ENCODE results near the gene SRPK2.

Gene SRPK2

DNA sequence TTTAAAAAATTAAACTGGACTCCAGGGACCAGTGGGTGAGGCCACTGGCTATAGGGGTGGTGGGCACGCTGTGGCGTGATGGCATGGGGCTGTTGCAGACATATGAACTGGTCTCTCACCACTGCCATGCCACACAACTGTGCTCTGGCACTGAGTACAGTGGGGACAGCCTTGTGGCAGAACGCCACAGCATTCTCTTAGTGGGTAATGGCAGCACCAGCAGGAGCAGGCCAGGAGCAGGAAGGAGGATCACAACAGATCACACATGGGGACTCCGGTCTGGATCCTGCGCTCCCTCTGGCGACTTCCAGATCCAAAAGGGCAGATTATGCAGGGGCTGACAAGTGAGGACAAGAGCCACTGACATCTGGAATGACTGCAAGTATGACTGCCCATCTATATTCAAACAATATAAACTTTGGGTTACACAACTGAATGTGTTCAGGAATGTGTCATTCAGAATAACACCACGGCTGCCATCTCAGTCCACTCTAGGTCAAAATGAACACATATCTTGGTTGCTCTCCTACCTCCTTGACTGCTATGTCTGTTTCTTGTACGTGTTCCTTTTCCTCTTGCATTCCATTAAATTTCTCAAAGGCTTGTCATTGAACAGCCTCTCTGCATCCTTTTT lies 198.7 kb downstream of the SRPK2 start:
- DNase-seq (ENCODE audit: insufficient read length, low spot score) = no peak
- TF ChIP-seq TAF1 (IDR thresholded peaks at IDR 0.05; ENCODE audit: low read depth, low read length) (no peak), SPI1 (IDR thresholded peaks at IDR 0.05; ENCODE audit: low read depth, low read length) (no peak), POLR2AphosphoS5 (IDR thresholded peaks at IDR 0.05; ENCODE audit: low read depth, low read length) (no peak), PAX5 (IDR thresholded peaks at IDR 0.05; ENCODE audit: insufficient read depth, low read length, severe bottlenecking) (no peak), POLR2A (IDR thresholded peaks at IDR 0.05; ENCODE audit: low read depth, low read length) (no peak), POU2F2 (IDR thresholded peaks at IDR 0.05; ENCODE audit: low read depth, low read length) (no peak)
- no peak for FAIRE-seq

DNA sequence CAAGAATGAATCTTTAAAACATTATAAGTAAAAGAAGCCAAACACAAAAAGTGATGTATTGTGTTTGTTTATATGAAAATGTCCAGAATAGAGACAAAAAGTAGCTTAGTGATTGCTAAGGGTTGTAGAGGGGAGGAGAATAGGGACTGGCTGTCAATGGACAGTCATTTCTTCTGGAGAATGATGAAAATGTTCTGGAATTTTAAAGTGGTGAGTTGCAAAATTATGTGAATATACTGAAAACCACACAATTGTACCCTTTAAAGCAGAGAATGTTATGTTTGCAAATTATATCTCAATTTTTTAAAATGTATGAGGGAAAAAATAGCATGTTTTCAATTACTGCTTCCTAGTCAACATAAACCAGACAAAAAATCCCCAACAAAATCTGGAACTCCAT lies 200.5 kb downstream of the SRPK2 start:
- FAIRE-seq (no peak), DNase-seq (ENCODE audit: insufficient read length, low spot score) (no peak)
- TF ChIP-seq PAX5 (IDR thresholded peaks at IDR 0.05; ENCODE audit: insufficient read depth, low read length, severe bottlenecking) (no peak), POLR2A (IDR thresholded peaks at IDR 0.05; ENCODE audit: low read depth, low read length) (no peak), POLR2AphosphoS5 (IDR thresholded peaks at IDR 0.05; ENCODE audit: low read depth, low read length) (no peak), TAF1 (IDR thresholded peaks at IDR 0.05; ENCODE audit: low read depth, low read length) (no peak), SPI1 (IDR thresholded peaks at IDR 0.05; ENCODE audit: low read depth, low read length) (no peak), POU2F2 (IDR thresholded peaks at IDR 0.05; ENCODE audit: low read depth, low read length) (no peak)

DNA sequence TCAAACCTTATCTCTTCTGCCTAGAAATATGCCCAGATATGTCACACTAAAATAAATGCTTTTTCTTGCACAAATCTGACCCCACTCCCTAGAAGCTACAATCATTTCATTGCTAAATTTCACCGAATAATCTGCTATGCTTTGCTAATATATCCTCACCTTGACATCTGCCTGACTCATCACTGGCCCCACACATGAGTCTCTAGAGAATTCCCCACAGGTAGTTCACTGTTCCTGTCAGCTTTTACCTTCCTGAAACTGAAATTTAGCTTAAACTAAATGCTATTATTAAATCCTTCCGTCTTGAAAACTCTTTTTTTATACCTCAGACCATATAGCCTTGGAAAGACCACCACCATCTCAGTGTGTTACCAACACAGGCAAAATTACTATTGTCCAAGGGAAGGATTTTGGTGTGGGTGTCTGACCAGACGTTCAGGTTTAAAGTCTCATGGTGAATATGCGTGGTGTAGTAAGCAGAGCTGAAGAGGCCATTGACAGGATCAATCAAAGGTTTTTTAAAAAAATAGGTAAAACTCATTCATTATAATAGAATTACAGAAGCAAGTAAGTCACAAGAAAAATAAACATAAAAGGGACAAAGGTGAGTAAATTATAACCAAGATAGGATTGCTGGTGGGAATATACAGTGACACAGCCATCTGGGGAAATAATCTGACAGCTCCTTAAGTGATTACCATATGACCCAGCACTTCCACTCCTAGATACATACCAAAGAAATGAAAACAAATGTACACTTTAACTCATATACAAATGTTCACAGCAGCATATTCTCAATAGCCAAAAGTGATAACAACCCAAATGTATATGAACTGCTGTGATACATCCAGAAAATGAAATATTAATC lies 201.2 kb downstream of the SRPK2 start:
- 0 out of 2 replicates have a peak, but pooled peaks have one; percentile 4 for TF ChIP-seq SPI1 (IDR thresholded peaks at IDR 0.05; ENCODE audit: low read depth, low read length)
- TF ChIP-seq POU2F2 (IDR thresholded peaks at IDR 0.05; ENCODE audit: low read depth, low read length) = no peak
- DNase-seq (ENCODE audit: insufficient read length, low spot score) (peak; percentile 9), FAIRE-seq (peak; percentile 77)

DNA sequence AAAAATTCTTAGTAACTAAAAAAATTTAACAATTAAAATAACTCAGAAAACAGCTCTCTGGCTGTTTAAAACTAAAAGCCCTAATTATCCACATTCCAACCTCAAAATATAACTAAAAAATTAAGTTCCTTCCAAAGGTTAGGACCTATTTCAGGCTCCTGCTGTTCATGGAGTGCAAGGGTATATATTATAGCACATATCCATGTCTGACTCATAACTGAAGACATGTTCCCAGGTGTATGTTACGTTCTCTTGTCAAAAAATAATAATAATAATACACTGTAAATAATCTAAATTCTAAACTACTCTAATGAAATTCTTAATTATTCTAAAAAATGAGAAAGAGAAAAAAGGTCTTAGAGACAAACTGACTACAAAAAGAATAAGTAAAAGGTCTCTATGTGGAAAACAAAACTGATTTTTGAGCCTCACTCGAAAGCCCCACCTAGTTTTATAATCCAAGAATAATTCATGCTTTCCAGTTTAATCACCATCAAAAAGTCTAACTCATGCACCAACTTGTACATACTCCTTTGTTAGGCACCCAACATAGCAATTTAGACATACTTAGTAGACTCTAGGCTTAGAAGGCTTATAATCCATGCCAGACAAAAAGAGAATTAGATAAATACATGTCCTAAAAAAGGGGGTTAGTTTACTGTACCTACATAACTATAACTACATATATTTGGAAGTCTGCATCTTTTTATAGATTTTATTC lies 203.3 kb downstream of the SRPK2 start:
- no peak for DNase-seq (ENCODE audit: insufficient read length, low spot score)
- no peak for FAIRE-seq
- TF ChIP-seq PAX5 (IDR thresholded peaks at IDR 0.05; ENCODE audit: insufficient read depth, low read length, severe bottlenecking) (no peak), TAF1 (IDR thresholded peaks at IDR 0.05; ENCODE audit: low read depth, low read length) (no peak), SPI1 (IDR thresholded peaks at IDR 0.05; ENCODE audit: low read depth, low read length) (no peak), POU2F2 (IDR thresholded peaks at IDR 0.05; ENCODE audit: low read depth, low read length) (no peak), POLR2AphosphoS5 (IDR thresholded peaks at IDR 0.05; ENCODE audit: low read depth, low read length) (no peak), POLR2A (IDR thresholded peaks at IDR 0.05; ENCODE audit: low read depth, low read length) (no peak)

DNA sequence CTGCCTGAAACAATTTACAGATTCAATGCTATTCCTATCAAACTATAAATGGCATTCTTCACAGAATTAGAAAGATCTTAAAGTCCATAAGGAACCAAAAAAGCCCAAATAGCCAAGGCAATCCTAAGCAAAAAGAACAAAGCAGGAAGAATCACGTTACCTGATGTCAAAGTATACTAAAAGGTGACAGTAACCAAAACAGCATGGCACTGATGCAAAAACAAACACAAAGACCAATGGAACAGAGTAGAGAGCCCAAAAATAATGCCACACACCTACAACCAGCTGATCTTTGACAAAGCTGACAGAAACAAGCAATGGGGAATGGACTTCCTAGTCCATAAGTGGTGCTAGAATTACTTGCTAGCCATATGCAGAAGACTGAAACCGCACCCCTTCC lies 208.7 kb downstream of the SRPK2 start:
- TF ChIP-seq SPI1 (IDR thresholded peaks at IDR 0.05; ENCODE audit: low read depth, low read length) (no peak), POU2F2 (IDR thresholded peaks at IDR 0.05; ENCODE audit: low read depth, low read length) (no peak), TAF1 (IDR thresholded peaks at IDR 0.05; ENCODE audit: low read depth, low read length) (no peak), POLR2AphosphoS5 (IDR thresholded peaks at IDR 0.05; ENCODE audit: low read depth, low read length) (no peak), POLR2A (IDR thresholded peaks at IDR 0.05; ENCODE audit: low read depth, low read length) (no peak), PAX5 (IDR thresholded peaks at IDR 0.05; ENCODE audit: insufficient read depth, low read length, severe bottlenecking) (no peak)
- DNase-seq (ENCODE audit: insufficient read length, low spot score) = no peak
- no peak for FAIRE-seq

DNA sequence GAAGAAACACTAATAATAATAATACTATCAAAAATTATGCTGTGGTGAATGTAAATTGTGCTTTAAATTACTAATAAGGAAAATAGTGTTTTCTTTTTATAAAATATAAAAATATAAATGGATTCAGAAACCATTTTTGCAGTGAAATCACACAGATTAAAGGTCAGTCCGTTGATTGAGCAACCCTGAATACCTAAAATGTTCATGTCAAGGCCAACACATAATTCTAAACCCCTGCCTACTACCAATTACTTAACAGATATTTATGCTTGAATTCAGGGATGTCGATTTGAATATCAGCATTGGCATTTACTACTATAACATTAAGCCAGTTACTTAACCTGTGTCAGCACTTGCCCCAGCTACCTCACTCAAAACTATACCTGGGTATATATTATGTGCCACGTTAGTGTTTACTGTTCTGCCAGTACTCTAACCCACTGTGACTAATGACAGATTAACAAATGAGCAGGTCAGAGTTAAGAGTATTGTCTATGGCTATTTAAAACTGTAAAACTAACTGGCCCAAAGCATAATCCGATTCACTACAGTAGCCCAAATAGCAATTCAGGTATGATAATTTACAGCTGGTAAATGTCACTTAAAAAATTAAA lies 209.7 kb downstream of the SRPK2 start:
- TF ChIP-seq SPI1 (IDR thresholded peaks at IDR 0.05; ENCODE audit: low read depth, low read length) (no peak), POLR2AphosphoS5 (IDR thresholded peaks at IDR 0.05; ENCODE audit: low read depth, low read length) (no peak), TAF1 (IDR thresholded peaks at IDR 0.05; ENCODE audit: low read depth, low read length) (no peak), POU2F2 (IDR thresholded peaks at IDR 0.05; ENCODE audit: low read depth, low read length) (no peak), PAX5 (IDR thresholded peaks at IDR 0.05; ENCODE audit: insufficient read depth, low read length, severe bottlenecking) (no peak), POLR2A (IDR thresholded peaks at IDR 0.05; ENCODE audit: low read depth, low read length) (no peak)
- no peak for DNase-seq (ENCODE audit: insufficient read length, low spot score)
- FAIRE-seq = peak; percentile 81

DNA sequence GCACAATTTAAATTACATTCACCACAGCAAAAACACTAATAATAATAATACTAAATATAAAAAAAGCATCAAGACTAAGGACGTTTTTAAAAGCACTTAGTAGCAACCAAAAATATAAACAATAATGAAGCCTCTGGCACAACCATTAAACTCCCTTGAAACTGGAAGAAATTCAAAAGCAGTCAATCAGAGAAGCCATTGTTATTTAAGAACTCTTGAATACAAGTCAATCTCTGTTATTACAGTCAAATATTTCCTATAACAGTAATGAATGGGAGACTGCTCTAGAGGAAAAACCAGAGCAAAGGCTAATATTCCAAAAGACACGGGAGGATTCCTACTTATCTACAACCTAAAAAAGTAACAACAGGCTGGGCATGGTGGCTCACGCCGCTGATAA lies 210.5 kb downstream of the SRPK2 start:
- TF ChIP-seq SPI1 (IDR thresholded peaks at IDR 0.05; ENCODE audit: low read depth, low read length) (no peak), POLR2AphosphoS5 (IDR thresholded peaks at IDR 0.05; ENCODE audit: low read depth, low read length) (no peak), TAF1 (IDR thresholded peaks at IDR 0.05; ENCODE audit: low read depth, low read length) (no peak), PAX5 (IDR thresholded peaks at IDR 0.05; ENCODE audit: insufficient read depth, low read length, severe bottlenecking) (no peak)
- DNase-seq (ENCODE audit: insufficient read length, low spot score) = no peak
- FAIRE-seq = no peak

DNA sequence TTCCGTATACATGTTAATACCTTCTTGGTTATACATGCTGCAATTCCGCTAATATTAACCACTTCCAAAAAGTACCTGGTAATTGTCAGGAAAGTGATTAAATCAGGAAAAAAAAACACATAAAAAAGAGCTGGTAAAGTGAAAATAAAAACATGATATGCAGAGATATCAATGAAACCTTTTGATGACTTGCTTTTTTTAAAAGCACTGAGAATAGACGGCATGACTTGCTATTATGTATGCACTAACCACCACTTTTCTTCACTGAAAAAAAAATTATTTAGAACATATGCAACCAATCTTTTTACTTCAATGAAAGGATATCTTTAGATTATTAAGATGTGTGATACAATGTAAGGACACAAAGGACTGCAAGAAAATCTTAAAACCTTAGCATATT lies 211.7 kb downstream of the SRPK2 start:
- no peak for TF ChIP-seq POLR2AphosphoS5 (IDR thresholded peaks at IDR 0.05; ENCODE audit: low read depth, low read length)
- no peak for TF ChIP-seq TAF1 (IDR thresholded peaks at IDR 0.05; ENCODE audit: low read depth, low read length)
- TF ChIP-seq POLR2A (IDR thresholded peaks at IDR 0.05; ENCODE audit: low read depth, low read length) = no peak
- no peak for TF ChIP-seq SPI1 (IDR thresholded peaks at IDR 0.05; ENCODE audit: low read depth, low read length)
- TF ChIP-seq PAX5 (IDR thresholded peaks at IDR 0.05; ENCODE audit: insufficient read depth, low read length, severe bottlenecking) = no peak
- TF ChIP-seq POU2F2 (IDR thresholded peaks at IDR 0.05; ENCODE audit: low read depth, low read length) = no peak
- DNase-seq (ENCODE audit: insufficient read length, low spot score) = no peak
- no peak for FAIRE-seq

DNA sequence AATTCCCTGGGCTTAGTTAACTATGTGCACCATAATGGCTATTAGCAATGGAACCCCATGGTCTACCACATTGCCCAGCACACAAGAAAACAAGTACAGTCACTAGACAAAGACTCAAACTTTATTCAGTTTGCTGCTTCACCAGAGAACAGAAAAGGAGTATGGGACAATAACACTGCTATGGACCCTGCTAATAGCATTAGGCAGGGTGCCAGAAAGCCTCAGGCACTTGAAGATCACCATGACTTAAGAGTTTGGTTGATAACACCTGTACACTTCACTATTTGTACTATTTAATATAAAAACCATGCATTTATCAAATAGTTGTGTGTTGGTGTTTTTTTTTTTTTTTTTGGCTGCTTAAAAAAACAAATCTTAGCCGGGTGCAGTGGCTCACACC lies 215.1 kb downstream of the SRPK2 start:
- no peak for TF ChIP-seq PAX5 (IDR thresholded peaks at IDR 0.05; ENCODE audit: insufficient read depth, low read length, severe bottlenecking)
- TF ChIP-seq SPI1 (IDR thresholded peaks at IDR 0.05; ENCODE audit: low read depth, low read length) = no peak
- TF ChIP-seq POU2F2 (IDR thresholded peaks at IDR 0.05; ENCODE audit: low read depth, low read length) = no peak
- TF ChIP-seq TAF1 (IDR thresholded peaks at IDR 0.05; ENCODE audit: low read depth, low read length) = no peak
- no peak for TF ChIP-seq POLR2AphosphoS5 (IDR thresholded peaks at IDR 0.05; ENCODE audit: low read depth, low read length)
- no peak for TF ChIP-seq POLR2A (IDR thresholded peaks at IDR 0.05; ENCODE audit: low read depth, low read length)
- FAIRE-seq (peak; percentile 23), DNase-seq (ENCODE audit: insufficient read length, low spot score) (no peak)
